Measurements from ENCODE around the gene SEPHS1. TPM values are rescaled to one million over a fixed set of nuclear protein-coding genes. Genes with fewer than 3 reads are reported as not detected.

SEPHS1 gene
- total and polyA plus RNA-seq, 2 donors (not counting 1 experiment from before 2014, with no cell fraction given), result 14.7 to 29.1 TPM

DNA sequence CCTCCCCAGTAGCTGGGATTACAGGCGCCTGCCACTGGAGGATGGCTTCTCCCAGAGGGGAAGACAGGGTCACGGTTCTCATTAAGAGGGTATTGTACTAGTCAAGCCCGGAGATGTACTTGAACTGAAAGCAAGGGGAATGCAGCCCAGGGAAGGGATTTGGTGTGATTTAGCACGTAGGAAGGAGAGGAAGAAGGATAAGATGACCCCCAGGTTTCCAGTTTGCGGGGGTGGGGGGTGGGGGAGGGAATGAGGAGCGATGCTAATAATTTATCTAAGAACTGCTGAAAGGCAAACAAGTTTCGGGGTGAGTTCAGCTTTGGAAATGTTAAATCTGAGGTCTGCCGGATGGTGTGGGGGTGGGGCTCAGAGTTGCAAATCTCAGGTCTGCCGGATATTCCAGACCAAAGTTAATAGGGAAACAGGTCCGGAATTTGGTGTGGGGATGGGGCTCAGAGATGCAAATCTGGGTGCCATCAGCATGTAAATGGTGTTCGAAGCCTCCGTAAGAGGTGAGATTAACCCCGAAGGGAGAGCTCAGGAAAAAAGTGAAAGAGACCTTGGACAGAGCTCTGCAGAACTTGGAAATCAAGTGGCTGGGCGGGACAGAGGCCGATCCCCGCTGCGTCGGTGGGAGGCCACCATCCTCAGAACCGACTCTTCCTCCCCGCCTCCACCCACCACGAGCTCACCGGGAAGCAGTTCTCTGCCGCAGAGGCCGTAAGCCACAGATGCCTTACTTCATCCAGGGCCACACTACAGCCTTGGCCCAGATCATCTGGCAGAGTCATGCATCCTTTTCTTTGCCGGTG, 1.6 kb upstream of the SEPHS1 start:
- peaks cover 7% of the 10 kb centered on the region for H3K27me3 Mint-ChIP-seq
- peaks cover 53% of the 10 kb centered on the region for H3K4me1 Mint-ChIP-seq
- CTCF ChIA-PET, result interaction anchor here (0.6 to 7.2 kb wide), 6 partner anchors 18 to 189 kb away, joined by 3 to 41 read pairs (median 4); partner anchors contain the start of genes MCM10 and PHYH
- Histone ChIP-seq H3K9ac (ENCODE audit: low read length) (peak overlapping the region; percentile 76), H3K36me3 (replicated peaks in 1 of 2; ENCODE audit: control extremely low read depth in 1 of 2, control insufficient read depth in 1 of 2, extremely low read depth in 1 of 2, insufficient read depth in 2 of 2, low read length in 1 of 2) (no peaks in the 10 kb centered on the region), H3K27ac (ENCODE audit: low read length in 2 of 2) (no peak overlapping the region), H3K4me2 (replicated peaks; ENCODE audit: low read depth, low read length, poor library complexity, severe bottlenecking) (peak overlapping the region; percentile 90), H4K20me1 (ENCODE audit: control insufficient read depth, insufficient read depth, low read length, poor library complexity, severe bottlenecking) (no peaks in the 10 kb centered on the region), H3K4me1 (ENCODE audit: control insufficient read depth in 2 of 2, insufficient read depth in 2 of 2, low read length in 2 of 2) (peaks cover 26 to 38% of the 10 kb centered on the region in 2 donors), H3K9me3 (ENCODE audit: control extremely low read depth in 1 of 3, control insufficient read depth in 2 of 3, insufficient read depth in 1 of 3, low read length in 2 of 3) (no peaks in the 10 kb centered on the region), H2AFZ (ENCODE audit: insufficient read depth, low read depth, low read length, poor library complexity, severe bottlenecking) (peak overlapping the region; percentile 88), H3K4me3 (ENCODE audit: control extremely low read depth in 1 of 5, extremely low read depth in 1 of 5, insufficient read depth in 1 of 5, low read depth in 2 of 5, low read length in 4 of 5) (peak overlapping the region; percentile 55 to 87 (median 82)), H3K79me2 (ENCODE audit: control insufficient read depth, insufficient read depth, low read length) (peaks cover 24% of the 10 kb centered on the region), H3K27me3 (replicated peaks in 1 of 4; ENCODE audit: control extremely low read depth in 1 of 4, control insufficient read depth in 3 of 4, insufficient read depth in 4 of 4, low read length in 3 of 4) (peaks cover 0 to 31% (median 7%) of the 10 kb centered on the region in 4 experiments)
- peak overlapping the region; percentile 67 for H3K27ac Mint-ChIP-seq
- no peaks in the 10 kb centered on the region for H3K9me3 Mint-ChIP-seq (ENCODE audit: insufficient read depth)
- no peak for ATAC-seq (ENCODE audit: low read depth)
- 5% methylated on average over 25 of the region's 25 CpGs for WGBS (ENCODE audit: insufficient coverage)
- DNase-seq, result peak; percentile 40
- intact Hi-C loops (cut with micrococcal nuclease), result loop anchor here (2.0 kb wide), 1 partner anchor 237 kb away; the partner anchor contains the start of gene PRPF18
- peak overlapping the region; percentile 92 for H3K4me3 Mint-ChIP-seq
- POLR2A ChIA-PET, result interaction anchor here (0.6 kb wide), 2 partner anchors 48 to 1667 kb away, joined by 4 to 9 read pairs; no protein-coding TSS in a partner anchor
- TF ChIP-seq EZH2 (IDR thresholded peaks at IDR 0.05; ENCODE audit: borderline replicate concordance, insufficient read depth, low read depth, low read length, poor library complexity, severe bottlenecking) (no peak), CTCF (IDR thresholded peaks at IDR 0.05) (no peak)
